Activated T-cell treated with anti-CD3 and anti-CD28 coated beads, Interleukin-2, amount 50 U/mL, for 4 hours (primary cell): ENCODE results near the gene MARK3. TPM values are rescaled to one million over a fixed set of nuclear protein-coding genes. Genes with fewer than 3 reads are reported as not detected.

Source experiments
- ATAC-seq, 2 donors: fragments of 200-7000 bp; cut with Tn5 transposase; one replicate each; pipeline ENCODE4 v1.10.0; 2021
- DNase-seq: peaks from one replicate; pipeline ENCODE4 v3.0.0-alpha.2; 2020
- H3K27me3 Mint-ChIP-seq: one replicate; pipeline ENCODE4 v1.8.0; 2021; ENCODE audit warnings: low read depth, mixed read lengths
- H3K36me3 Mint-ChIP-seq: one replicate; pipeline ENCODE4 v1.8.0; 2022; ENCODE audit warnings: mixed read lengths; ENCODE audit not compliant: insufficient read depth
- H3K4me1 Mint-ChIP-seq: one replicate; pipeline ENCODE4 v1.8.0; 2021; ENCODE audit warnings: low read depth, mixed read lengths
- H3K4me3 Mint-ChIP-seq: one replicate; pipeline ENCODE4 v1.8.0; 2021; ENCODE audit warnings: mild to moderate bottlenecking, moderate library complexity, mixed read lengths
- H3K9me3 Mint-ChIP-seq: one replicate; pipeline ENCODE4 v1.8.0; 2021; ENCODE audit warnings: mixed read lengths
- total RNA-seq, 3 donors: library from RNA; stranded (reverse); gene quantifications; one replicate each; pipeline ENCODE4 v1.2.1, GENCODE V29; 2021

The MARK3 gene
- total RNA-seq = 10 to 100 TPM; 79.9 to 96.2 (median 95.5) TPM

- Mint-ChIP-seq H3K9me3 (no peaks in the 10 kb centered on the region), H3K27me3 (no peaks in the 10 kb centered on the region), H3K36me3 (peaks cover 3% of the 10 kb centered on the region), H3K4me3 (peak within 1 kb of the TSS; percentile 92), H3K4me1 (peaks cover 38% of the 10 kb centered on the region)
- DNase-seq = peak; percentile 93
- ATAC-seq = peak; percentile 92 to 94
Measured at GRCh38 chr14:103385152-103385928, at the start of gene MARK3. Gene MARK3 (plus strand): TSS chr14:103385415. CDS start chr14:103386030, 615 bp downstream.

- ATAC-seq (no peak), DNase-seq (no peak)
- no peaks in the 10 kb centered on the region for H3K27me3 Mint-ChIP-seq
- no peaks in the 10 kb centered on the region for H3K9me3 Mint-ChIP-seq
- H3K4me1 Mint-ChIP-seq = peaks cover 57% of the 10 kb centered on the region
- peak overlapping the region; percentile 94 for H3K4me3 Mint-ChIP-seq
- H3K36me3 Mint-ChIP-seq = peaks cover 56% of the 10 kb centered on the region
Measured at GRCh38 chr14:103336191-103336590, 49.0 kb upstream of the MARK3 start.

GRCh38 chr14:103337794-103338193 is 47.4 kb upstream of the MARK3 start:
- no peaks in the 10 kb centered on the region for H3K9me3 Mint-ChIP-seq
- peaks cover 69% of the 10 kb centered on the region for H3K36me3 Mint-ChIP-seq
- ATAC-seq = no peak
- H3K4me3 Mint-ChIP-seq = no peak overlapping the region
- no peak for DNase-seq
- H3K4me1 Mint-ChIP-seq = peaks cover 58% of the 10 kb centered on the region
- H3K27me3 Mint-ChIP-seq = no peaks in the 10 kb centered on the region

GRCh38 chr14:103339561-103339960 is 45.7 kb upstream of the MARK3 start:
- no peaks in the 10 kb centered on the region for H3K27me3 Mint-ChIP-seq
- peaks cover 56% of the 10 kb centered on the region for H3K4me1 Mint-ChIP-seq
- H3K36me3 Mint-ChIP-seq = peaks cover 81% of the 10 kb centered on the region
- ATAC-seq (no peak), DNase-seq (no peak)
- no peak overlapping the region for H3K4me3 Mint-ChIP-seq
- H3K9me3 Mint-ChIP-seq = no peaks in the 10 kb centered on the region

GRCh38 chr14:103340480-103341212 is 44.6 kb upstream of the MARK3 start:
- Mint-ChIP-seq H3K4me1 (peaks cover 52% of the 10 kb centered on the region), H3K4me3 (no peak overlapping the region), H3K36me3 (peaks cover 79% of the 10 kb centered on the region), H3K9me3 (no peaks in the 10 kb centered on the region), H3K27me3 (no peaks in the 10 kb centered on the region)
- ATAC-seq (no peak), DNase-seq (no peak)

- H3K9me3 Mint-ChIP-seq = no peaks in the 10 kb centered on the region
Measured at GRCh38 chr14:103341250-103342129, 43.7 kb upstream of the MARK3 start.

GRCh38 chr14:103343164-103343879 is 41.9 kb upstream of the MARK3 start:
- peaks cover 53% of the 10 kb centered on the region for H3K36me3 Mint-ChIP-seq
- no peaks in the 10 kb centered on the region for H3K27me3 Mint-ChIP-seq
- peaks cover 25% of the 10 kb centered on the region for H3K4me1 Mint-ChIP-seq
- H3K4me3 Mint-ChIP-seq = no peak overlapping the region
- no peaks in the 10 kb centered on the region for H3K9me3 Mint-ChIP-seq
- no peak for DNase-seq
- no peak for ATAC-seq

More at GRCh38 chr14:103341250-103342129, 43.7 kb upstream of the MARK3 start:
- Mint-ChIP-seq H3K27me3 (no peaks in the 10 kb centered on the region), H3K4me1 (peaks cover 44% of the 10 kb centered on the region), H3K36me3 (peaks cover 70% of the 10 kb centered on the region), H3K4me3 (no peak overlapping the region)
- no peak for DNase-seq
- ATAC-seq = no peak

GRCh38 chr14:103343905-103344797 is 41.1 kb upstream of the MARK3 start:
- DNase-seq (no peak), ATAC-seq (peak; percentile 5 to 17)
- Mint-ChIP-seq H3K4me3 (no peak overlapping the region), H3K4me1 (peaks cover 19% of the 10 kb centered on the region), H3K27me3 (no peaks in the 10 kb centered on the region), H3K36me3 (peaks cover 47% of the 10 kb centered on the region), H3K9me3 (no peaks in the 10 kb centered on the region)

- no peak for ATAC-seq
- no peak for DNase-seq
Measured at GRCh38 chr14:103346286-103346685, 38.9 kb upstream of the MARK3 start.

GRCh38 chr14:103347091-103347815 is 38.0 kb upstream of the MARK3 start:
- DNase-seq (no peak), ATAC-seq (no peak)
- H3K4me1 Mint-ChIP-seq = peaks cover under 1% of the 10 kb centered on the region
- no peaks in the 10 kb centered on the region for H3K9me3 Mint-ChIP-seq
- peaks cover 1% of the 10 kb centered on the region for H3K27me3 Mint-ChIP-seq
- no peak overlapping the region for H3K4me3 Mint-ChIP-seq
- peaks cover 21% of the 10 kb centered on the region for H3K36me3 Mint-ChIP-seq

More at GRCh38 chr14:103346286-103346685, 38.9 kb upstream of the MARK3 start:
- H3K4me3 Mint-ChIP-seq = no peak overlapping the region
- H3K4me1 Mint-ChIP-seq = peaks cover 5% of the 10 kb centered on the region
- no peaks in the 10 kb centered on the region for H3K9me3 Mint-ChIP-seq
- peaks cover under 1% of the 10 kb centered on the region for H3K27me3 Mint-ChIP-seq
- H3K36me3 Mint-ChIP-seq = peaks cover 29% of the 10 kb centered on the region

GRCh38 chr14:103348154-103348553 is 37.1 kb upstream of the MARK3 start:
- no peak overlapping the region for H3K4me3 Mint-ChIP-seq
- H3K4me1 Mint-ChIP-seq = no peaks in the 10 kb centered on the region
- H3K27me3 Mint-ChIP-seq = peaks cover 1% of the 10 kb centered on the region
- H3K9me3 Mint-ChIP-seq = no peaks in the 10 kb centered on the region
- ATAC-seq (no peak), DNase-seq (no peak)
- peaks cover 14% of the 10 kb centered on the region for H3K36me3 Mint-ChIP-seq

- ATAC-seq = no peak
- Mint-ChIP-seq H3K4me3 (no peak overlapping the region), H3K36me3 (no peaks in the 10 kb centered on the region), H3K9me3 (no peaks in the 10 kb centered on the region), H3K4me1 (no peaks in the 10 kb centered on the region), H3K27me3 (peaks cover 4% of the 10 kb centered on the region)
- DNase-seq = no peak
Measured at GRCh38 chr14:103349982-103350381, 35.2 kb upstream of the MARK3 start.
